SK-N-SH treated with all-trans-retinoic acid at 6 μM for 48 hours (cell line): ENCODE results near the gene MUSTN1.

Source experiments
- ATAC-seq: fragments of 200-7000 bp; cut with Tn5 transposase; 3 replicates; pipeline ENCODE4 v1.9.1; 2020; ENCODE audit warnings: mild to moderate bottlenecking, moderate library complexity
- BACH2 ChIP-seq: fragments of 250-450 bp; sonication (Bioruptor Pico); IDR thresholded peaks from 2 replicates; pipeline ENCODE4 v1.9.0; 2021; ENCODE audit warnings: mild to moderate bottlenecking, borderline replicate concordance
- CREB5 ChIP-seq: fragments of 250-450 bp; sonication (Bioruptor Pico); IDR thresholded peaks from 2 replicates; pipeline ENCODE4 v1.5.1; 2020; ENCODE audit warnings: low read depth, mild to moderate bottlenecking, moderate library complexity
- CSDC2 ChIP-seq: fragments of 250-450 bp; sonication (Bioruptor Pico); IDR thresholded peaks from 2 replicates; pipeline ENCODE4 v1.5.0; 2020; ENCODE audit warnings: mild to moderate bottlenecking, moderate library complexity
- CSRNP3 ChIP-seq: fragments of 250-450 bp; sonication (Bioruptor Pico); IDR thresholded peaks from 2 replicates; pipeline ENCODE4 v1.5.1; 2021; ENCODE audit warnings: mild to moderate bottlenecking, moderate library complexity
- ISL1 ChIP-seq: fragments of 250-450 bp; sonication (Bioruptor Pico); IDR thresholded peaks from 2 replicates; pipeline ENCODE4 v2.1.2; 2022; ENCODE audit warnings: mild to moderate bottlenecking, moderate library complexity
- OSR1 ChIP-seq: fragments of 250-450 bp; sonication (Bioruptor Pico); IDR thresholded peaks from 2 replicates; pipeline ENCODE4 v1.8.0; 2022; ENCODE audit warnings: moderate library complexity, mild to moderate bottlenecking, inconsistent platforms
- PATZ1 ChIP-seq: fragments of 250-450 bp; sonication (Bioruptor Pico); IDR thresholded peaks from 2 replicates; pipeline ENCODE4 v1.8.0; 2020; ENCODE audit warnings: mild to moderate bottlenecking, moderate library complexity, borderline replicate concordance
- POU6F1 ChIP-seq: fragments of 250-450 bp; sonication (Bioruptor Pico); IDR thresholded peaks from 2 replicates; pipeline ENCODE4 v1.8.0; 2021; ENCODE audit warnings: low read depth, mild to moderate bottlenecking, moderate library complexity, borderline replicate concordance
- PPARA ChIP-seq: fragments of 250-450 bp; sonication (Bioruptor Pico); IDR thresholded peaks from 2 replicates; pipeline ENCODE4 v1.5.0; 2020; ENCODE audit warnings: mild to moderate bottlenecking, borderline replicate concordance
- RARB ChIP-seq: fragments of 250-450 bp; sonication (Bioruptor Pico); IDR thresholded peaks from 2 replicates; pipeline ENCODE4 v1.8.0; 2021; ENCODE audit warnings: mild to moderate bottlenecking, moderate library complexity
- TCF4 ChIP-seq: fragments of 250-450 bp; sonication (Bioruptor Pico); IDR thresholded peaks from 2 replicates; pipeline ENCODE4 v1.8.0; 2021; ENCODE audit warnings: mild to moderate bottlenecking, moderate library complexity, borderline replicate concordance
- TSHZ2 ChIP-seq: fragments of 250-450 bp; sonication (Bioruptor Pico); IDR thresholded peaks from 2 replicates; pipeline ENCODE4 v1.5.0; 2020; ENCODE audit warnings: mild to moderate bottlenecking, moderate library complexity
- ZC3H10 ChIP-seq: fragments of 250-450 bp; sonication (Bioruptor Pico); IDR thresholded peaks from 2 replicates; pipeline ENCODE4 v1.5.1; 2021; ENCODE audit warnings: mild to moderate bottlenecking, moderate library complexity
- ZFP3 ChIP-seq: fragments of 250-450 bp; sonication (Bioruptor Pico); IDR thresholded peaks from 2 replicates; pipeline ENCODE4 v1.5.0; 2020; ENCODE audit warnings: mild to moderate bottlenecking, moderate library complexity
- ZFP30 ChIP-seq: fragments of 450-650 bp; formaldehyde crosslinking; IDR thresholded peaks from 2 replicates; pipeline ENCODE4 v1.5.0; 2022; ENCODE audit warnings: mild to moderate bottlenecking, moderate library complexity
- ZNF565 ChIP-seq: fragments of 450-650 bp; formaldehyde crosslinking; conservative IDR thresholded peaks from 2 replicates; pipeline ENCODE4 v1.5.0; 2020; ENCODE audit warnings: low read depth, mild to moderate bottlenecking, moderate library complexity
- ZNF70 ChIP-seq: fragments of 450-650 bp; formaldehyde crosslinking; IDR thresholded peaks from 2 replicates; pipeline ENCODE4 v1.5.0; 2020; ENCODE audit warnings: mild to moderate bottlenecking, moderate library complexity
- ZNF8 ChIP-seq: fragments of 450-650 bp; formaldehyde crosslinking; IDR thresholded peaks from 2 replicates; pipeline ENCODE4 v1.5.0; 2020; ENCODE audit warnings: mild to moderate bottlenecking, moderate library complexity

The MUSTN1 gene

GRCh38 chr3:52787246-52787645, 47.6 kb downstream of the MUSTN1 start (continued):
- TF ChIP-seq CREB5 (CRISPR knock-in tag): no peak

DNA sequence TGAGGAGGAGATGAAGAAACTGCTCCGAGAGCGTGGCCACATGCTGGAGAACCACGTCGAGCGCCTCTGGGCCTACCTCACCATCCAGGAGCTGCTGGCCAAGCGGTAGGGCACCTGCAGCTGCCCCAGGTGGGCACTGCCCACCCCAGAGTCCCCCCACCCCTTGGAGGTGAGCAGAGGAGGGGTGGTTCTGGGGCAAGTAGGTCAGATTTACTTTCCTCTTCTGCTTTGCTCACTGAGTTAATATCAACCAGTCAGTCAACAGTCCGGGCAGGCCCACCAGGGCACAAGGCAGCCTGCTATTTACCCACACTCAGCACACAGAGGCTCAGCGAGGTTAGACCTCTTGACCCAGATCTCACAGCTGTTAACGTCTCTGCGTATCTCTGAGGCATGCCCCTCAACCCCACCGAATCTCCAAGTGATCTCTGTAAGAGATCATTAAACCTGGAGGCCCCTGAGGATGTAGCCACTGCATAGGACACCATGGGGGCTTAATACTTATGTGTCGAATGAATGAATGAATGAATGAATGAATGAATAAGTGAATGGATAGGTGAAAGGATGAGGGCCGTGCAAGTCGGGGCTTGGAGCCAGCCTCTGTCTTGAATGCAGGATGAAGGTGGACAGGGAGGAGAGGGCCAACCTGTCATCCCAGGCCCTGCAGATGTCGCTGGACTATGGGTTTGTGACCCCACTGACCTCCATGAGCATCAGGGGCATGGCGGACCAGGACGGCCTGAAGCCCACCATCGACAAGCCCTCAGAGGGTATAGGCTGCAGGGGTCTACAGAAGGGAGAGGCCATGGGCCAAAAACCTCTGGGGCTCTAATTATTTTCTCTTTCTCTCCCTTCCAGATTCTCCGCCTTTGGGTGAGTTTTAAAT, 48.2 kb downstream of the MUSTN1 start:
- no peak for ATAC-seq
- TF ChIP-seq RARB (CRISPR knock-in tag): no peak
- no peak for TF ChIP-seq TSHZ2 (CRISPR knock-in tag)
- TF ChIP-seq ISL1: no peak
- no peak for TF ChIP-seq POU6F1
- TF ChIP-seq CSDC2 (CRISPR knock-in tag): no peak
- no peak for TF ChIP-seq ZNF565 (CRISPR knock-in tag)
- no peak for TF ChIP-seq PATZ1 (CRISPR knock-in tag)
- no peak for TF ChIP-seq BACH2 (CRISPR knock-in tag)
- TF ChIP-seq ZFP30 (CRISPR knock-in tag): no peak
- no peak for TF ChIP-seq PPARA (CRISPR knock-in tag)
- TF ChIP-seq CREB5 (CRISPR knock-in tag): no peak
- no peak for TF ChIP-seq ZC3H10
- no peak for TF ChIP-seq ZNF70 (CRISPR knock-in tag)
- TF ChIP-seq ZNF8 (CRISPR knock-in tag): no peak

GRCh38 chr3:52784931-52785590, 49.8 kb downstream of the MUSTN1 start:
- no peak for ATAC-seq
- TF ChIP-seq OSR1 (CRISPR knock-in tag): no peak
- no peak for TF ChIP-seq TCF4 (CRISPR knock-in tag)
- TF ChIP-seq ISL1: no peak
- TF ChIP-seq CSDC2 (CRISPR knock-in tag): no peak
- no peak for TF ChIP-seq CSRNP3
- no peak for TF ChIP-seq ZFP3
